HL-60/S4 treated with phorbol 12-myristate 13-acetate at 8.2 ng/mL for 4 days and 3 days (cell line): Measurements from ENCODE around the gene TOX2.

Source experiments
- in situ Hi-C: fragments of 300-500 bp; cut with MboI; formaldehyde crosslinking; loops from 2 replicates; pipeline ENCODE4 v1.15.0; 2022; ENCODE audit warnings: low sequenced_read_pairs

Gene TOX2

GRCh38 chr20:44071057-44071456, 156.4 kb downstream of the TOX2 start:
- in situ Hi-C loops = no loop called here

GRCh38 chr20:44071526-44072111, 157.0 kb downstream of the TOX2 start:
- in situ Hi-C loops = no loop called here

- in situ Hi-C loops = no loop called here
Measured at GRCh38 chr20:44072384-44072783, 157.7 kb downstream of the TOX2 start.

- in situ Hi-C loops = no loop called here
Measured at GRCh38 chr20:44073011-44073674, 158.5 kb downstream of the TOX2 start.

- in situ Hi-C loops = no loop called here
Measured at GRCh38 chr20:44073675-44074071, 159.0 kb downstream of the TOX2 start.

GRCh38 chr20:44074252-44075151, 159.8 kb downstream of the TOX2 start:
- in situ Hi-C loops = loop anchor here (25.0 kb wide), 2 partner anchors 337 to 537 kb away; partner anchors contain the start of gene GTSF1L

- in situ Hi-C loops = loop anchor here (25.0 kb wide), 2 partner anchors 338 to 538 kb away; partner anchors contain the start of gene GTSF1L
Measured at GRCh38 chr20:44075191-44075949, 160.7 kb downstream of the TOX2 start.

GRCh38 chr20:44075950-44076232, 161.2 kb downstream of the TOX2 start:
- in situ Hi-C loops = loop anchor here (25.0 kb wide), 2 partner anchors 339 to 539 kb away; partner anchors contain the start of gene GTSF1L

- in situ Hi-C loops = loop anchor here (25.0 kb wide), 2 partner anchors 342 to 542 kb away; partner anchors contain the start of gene GTSF1L
Measured at GRCh38 chr20:44079291-44079690, 164.6 kb downstream of the TOX2 start.

GRCh38 chr20:44080064-44080463, 165.4 kb downstream of the TOX2 start:
- in situ Hi-C loops = loop anchor here (25.0 kb wide), 2 partner anchors 343 to 543 kb away; partner anchors contain the start of gene GTSF1L

- in situ Hi-C loops = loop anchor here (25.0 kb wide), 2 partner anchors 343 to 543 kb away; partner anchors contain the start of gene GTSF1L
Measured at GRCh38 chr20:44080646-44081267, 166.1 kb downstream of the TOX2 start.

- in situ Hi-C loops = loop anchor here (25.0 kb wide), 2 partner anchors 344 to 544 kb away; partner anchors contain the start of gene GTSF1L
Measured at GRCh38 chr20:44081476-44081875, 166.8 kb downstream of the TOX2 start.

GRCh38 chr20:44081888-44082287, 167.2 kb downstream of the TOX2 start:
- in situ Hi-C loops = loop anchor here (25.0 kb wide), 2 partner anchors 345 to 545 kb away; partner anchors contain the start of gene GTSF1L

- in situ Hi-C loops = loop anchor here (25.0 kb wide), 2 partner anchors 346 to 546 kb away; partner anchors contain the start of gene GTSF1L
Measured at GRCh38 chr20:44083220-44083933, 168.7 kb downstream of the TOX2 start.

- in situ Hi-C loops = loop anchor here (25.0 kb wide), 2 partner anchors 347 to 547 kb away; partner anchors contain the start of gene GTSF1L
Measured at GRCh38 chr20:44084439-44084838, 169.8 kb downstream of the TOX2 start.

GRCh38 chr20:44084891-44085290, 170.2 kb downstream of the TOX2 start:
- in situ Hi-C loops = loop anchor here (25.0 kb wide), 2 partner anchors 348 to 548 kb away; partner anchors contain the start of gene GTSF1L

- in situ Hi-C loops = loop anchor here (25.0 kb wide), 2 partner anchors 349 to 549 kb away; partner anchors contain the start of gene GTSF1L
Measured at GRCh38 chr20:44085616-44086434, 171.2 kb downstream of the TOX2 start.
